ENCODE measurements around the gene GATB. TPM values are rescaled to one million over a fixed set of nuclear protein-coding genes. Genes with fewer than 3 reads are reported as not detected.

The GATB gene
- total and polyA plus RNA-seq, 2 of the 4 experiments (the other 2 are of a cell fraction), result 18.7 to 20.3 TPM

DNA sequence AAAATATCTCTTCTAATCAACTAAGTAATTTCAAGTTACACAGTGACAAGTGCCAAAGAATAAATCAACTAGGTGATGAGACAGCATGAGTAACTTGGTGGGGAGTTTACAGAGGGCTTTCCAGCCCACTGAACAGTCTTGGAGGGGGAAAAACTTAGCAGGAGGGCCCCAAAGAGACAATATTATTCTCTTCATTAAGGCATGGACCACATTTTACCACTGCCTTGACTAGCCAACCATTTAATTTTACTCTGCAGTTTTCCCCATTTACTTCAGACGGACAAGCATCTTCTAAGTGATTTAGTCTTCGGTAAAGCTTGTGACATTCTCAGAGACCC is 25.3 kb upstream of the GATB start:
- H3K56ac ChIP-seq (ENCODE audit: extremely low read depth, insufficient read depth, low read length), result no peak overlapping the region
- no peak overlapping the region for H3K4me3 ChIP-seq (ENCODE audit: insufficient read depth, low read depth, low read length)
- BruUV-seq (replicated peaks), result no TSS peak
- H3K79me1 ChIP-seq (ENCODE audit: low read depth in 1 of 2, low read length in 2 of 2), result no peaks in the 10 kb centered on the region
- no CpG with 5 or more reads among the region's 2 CpGs for WGBS, 2 experiments (ENCODE audit: extremely low coverage in 2 of 2, insufficient read length in 1 of 2)
- no peak overlapping the region for H2BK20ac ChIP-seq (ENCODE audit: low read depth, low read length)
- no peak overlapping the region for H2AK9ac ChIP-seq (replicated peaks; ENCODE audit: low read depth, low read length, poor library complexity)
- no peak overlapping the region for H3K23ac ChIP-seq (ENCODE audit: low read depth, low read length)
- ChIA-PET CTCF (no interaction called here), POLR2A (ENCODE audit: unreplicated experiment) (no interaction called here)
- H3K4me2 ChIP-seq (ENCODE audit: low read depth, low read length), result no peak overlapping the region
- H2AFZ ChIP-seq (replicated peaks; ENCODE audit: low read length, poor library complexity), result no peak overlapping the region
- H4K8ac ChIP-seq (ENCODE audit: low read depth in 2 of 2, low read length in 2 of 2), result no peak overlapping the region
- H3K14ac ChIP-seq (replicated peaks; ENCODE audit: low read depth, low read length), result no peak overlapping the region
- dilution Hi-C loops (cut with HindIII; ENCODE audit: low sequenced_read_pairs, unreplicated experiment), result no loop called here
- H2BK15ac ChIP-seq (ENCODE audit: low read depth, low read length), result no peak overlapping the region
- no peak overlapping the region for H2BK5ac ChIP-seq (ENCODE audit: low read depth, low read length, poor library complexity, severe bottlenecking)
- no peak overlapping the region for H3K4ac ChIP-seq (ENCODE audit: low read depth, low read length)
- no peak overlapping the region for H3K27ac ChIP-seq (ENCODE audit: insufficient read depth, low read length)
- H2BK120ac ChIP-seq (ENCODE audit: low read depth, low read length), result no peak overlapping the region
- H3K9ac ChIP-seq (ENCODE audit: low read depth, low read length), result no peak overlapping the region
- no peaks in the 10 kb centered on the region for H3K4me1 ChIP-seq (ENCODE audit: control insufficient read depth, insufficient read depth, low read length)
- H4K5ac ChIP-seq (ENCODE audit: low read depth, low read length), result no peak overlapping the region
- H3K18ac ChIP-seq (ENCODE audit: low read depth, low read length), result no peak overlapping the region
- no peak overlapping the region for H2AK5ac ChIP-seq (ENCODE audit: low read depth, low read length)
- in situ Hi-C loops (cut with MboI; ENCODE audit: low sequenced_read_pairs), result no loop called here
- no peak for ATAC-seq (ENCODE audit: low read depth)
- H4K91ac ChIP-seq (ENCODE audit: insufficient read depth, low read depth, low read length), result no peak overlapping the region
- intact Hi-C loops (cut with micrococcal nuclease), result no loop called here
- no peaks in the 10 kb centered on the region for H3K36me3 ChIP-seq (ENCODE audit: control insufficient read depth, insufficient read depth, low read length)
- no peaks in the 10 kb centered on the region for H3K9me1 ChIP-seq (ENCODE audit: insufficient read depth, low read length)
- no peak for TF ChIP-seq CTCF (conservative IDR thresholded peaks at IDR 0.05; ENCODE audit: low read depth, low read length)
- TF ChIP-seq NFE2L2 (IDR thresholded peaks at IDR 0.05; ENCODE audit: low read depth, low read length), result no peak
- no peak for TF ChIP-seq BHLHE40 (IDR thresholded peaks at IDR 0.05; ENCODE audit: low read depth, low read length)
- TF ChIP-seq RCOR1 (IDR thresholded peaks at IDR 0.05; ENCODE audit: insufficient replicate concordance, low read length), result no peak
- no peak for TF ChIP-seq USF2 (IDR thresholded peaks at IDR 0.05; ENCODE audit: low read depth, low read length)
- no peak for TF ChIP-seq SMC3 (IDR thresholded peaks at IDR 0.05; ENCODE audit: low read depth, low read length)
- TF ChIP-seq RAD21 (IDR thresholded peaks at IDR 0.05; ENCODE audit: low read length), result no peak
- no peak for TF ChIP-seq ELK1 (IDR thresholded peaks at IDR 0.05; ENCODE audit: borderline replicate concordance, low read depth, low read length)
- TF ChIP-seq MXI1 (IDR thresholded peaks at IDR 0.05; ENCODE audit: borderline replicate concordance, low read depth, low read length), result no peak
- TF ChIP-seq MAZ (IDR thresholded peaks at IDR 0.05; ENCODE audit: borderline replicate concordance, low read depth, low read length), result no peak
- TF ChIP-seq MAFK (IDR thresholded peaks at IDR 0.05; ENCODE audit: low read depth, low read length), result no peak
- no peak for TF ChIP-seq FOS (IDR thresholded peaks at IDR 0.05; ENCODE audit: low read depth, low read length)
- no peak for TF ChIP-seq CHD1 (IDR thresholded peaks at IDR 0.05; ENCODE audit: low read depth, low read length)
- no peak for TF ChIP-seq CEBPB (IDR thresholded peaks at IDR 0.05; ENCODE audit: low read depth, low read length)
- no peak for TF ChIP-seq POLR2A (IDR thresholded peaks at IDR 0.05; ENCODE audit: low read depth, low read length)
- no peak for TF ChIP-seq RFX5 (IDR thresholded peaks at IDR 0.05; ENCODE audit: low read depth, low read length)
- H3K27me3 ChIP-seq (ENCODE audit: control insufficient read depth, insufficient read depth, low read length), result peaks cover 13% of the 10 kb centered on the region
- no peak for DNase-seq
- H4K20me1 ChIP-seq (ENCODE audit: insufficient read depth, low read length), result no peaks in the 10 kb centered on the region
- H3K9me3 ChIP-seq (ENCODE audit: control insufficient read depth, insufficient read depth, low read length), result no peaks in the 10 kb centered on the region

Measured in IMR-90 (cell line).